Progenitor cell of endocrine pancreas (in vitro differentiated cells): ENCODE measurements around the gene XPNPEP1. TPM values are rescaled to one million over a fixed set of nuclear protein-coding genes. Genes with fewer than 3 reads are reported as not detected.

ENCODE experiments used
- DNase-seq: peaks from one replicate; pipeline ENCODE4 v3.0.0; 2021; ENCODE audit warnings: low spot score; ENCODE audit not compliant: unreplicated experiment
- H3K27ac Mint-ChIP-seq: 2 replicates; pipeline ENCODE4 v1.8.0; 2021; ENCODE audit warnings: mild to moderate bottlenecking, moderate library complexity, mixed read lengths
- H3K27me3 Mint-ChIP-seq: 2 replicates; pipeline ENCODE4 v1.8.0; 2021; ENCODE audit warnings: mixed read lengths
- H3K36me3 Mint-ChIP-seq: 2 replicates; pipeline ENCODE4 v1.8.0; 2022; ENCODE audit warnings: mixed read lengths; ENCODE audit not compliant: insufficient read depth
- H3K4me1 Mint-ChIP-seq: 2 replicates; pipeline ENCODE4 v1.8.0; 2021; ENCODE audit warnings: low read depth, mixed read lengths
- H3K4me3 Mint-ChIP-seq: 2 replicates; pipeline ENCODE4 v1.8.0; 2021; ENCODE audit warnings: low read depth, mild to moderate bottlenecking, moderate library complexity, mixed read lengths
- H3K9me3 Mint-ChIP-seq: 2 replicates; pipeline ENCODE4 v1.8.0; 2021; ENCODE audit warnings: low read depth, mixed read lengths
- total RNA-seq: library from RNA; stranded (reverse); gene quantifications from 2 replicates; pipeline ENCODE4 v1.2.1, GENCODE V29; 2021
- TF ChIP-seq, protein P1 (sequence below): fragments of 200-600 bp; sonication (generic); IDR thresholded peaks from one replicate; pipeline ENCODE4 v1.5.0; 2021; ENCODE audit warnings: antibody characterized with exemption, mild to moderate bottlenecking; ENCODE audit not compliant: unreplicated experiment

XPNPEP1 gene
- total RNA-seq, 1 donor from 2014 or later: 40.0 TPM

DNA sequence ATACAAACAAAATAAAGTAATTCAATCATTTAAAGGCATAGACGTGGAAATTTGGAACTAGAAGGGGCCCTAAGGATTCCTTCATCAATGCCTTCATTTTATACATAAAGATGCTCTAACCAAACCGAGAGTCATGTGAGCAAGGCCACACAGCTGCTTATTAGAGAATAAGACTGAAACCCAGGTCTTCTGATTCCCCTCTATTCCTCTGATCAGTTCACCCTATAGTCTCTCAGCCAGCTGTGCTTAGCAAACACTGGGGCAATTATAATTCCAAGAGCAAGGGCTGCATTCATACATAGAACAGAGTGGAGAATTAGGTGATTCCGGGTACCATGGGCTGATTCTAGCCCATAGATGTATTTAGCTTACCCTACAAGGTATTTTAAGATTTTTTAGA is 9.7 kb upstream of the XPNPEP1 start:
- Mint-ChIP-seq H3K27ac (no peak overlapping the region), H3K4me1 (peaks cover 7% of the 10 kb centered on the region), H3K4me3 (no peak overlapping the region), H3K27me3 (peaks cover 5% of the 10 kb centered on the region), H3K36me3 (no peaks in the 10 kb centered on the region), H3K9me3 (no peaks in the 10 kb centered on the region)
- TF ChIP-seq, protein P1, sequence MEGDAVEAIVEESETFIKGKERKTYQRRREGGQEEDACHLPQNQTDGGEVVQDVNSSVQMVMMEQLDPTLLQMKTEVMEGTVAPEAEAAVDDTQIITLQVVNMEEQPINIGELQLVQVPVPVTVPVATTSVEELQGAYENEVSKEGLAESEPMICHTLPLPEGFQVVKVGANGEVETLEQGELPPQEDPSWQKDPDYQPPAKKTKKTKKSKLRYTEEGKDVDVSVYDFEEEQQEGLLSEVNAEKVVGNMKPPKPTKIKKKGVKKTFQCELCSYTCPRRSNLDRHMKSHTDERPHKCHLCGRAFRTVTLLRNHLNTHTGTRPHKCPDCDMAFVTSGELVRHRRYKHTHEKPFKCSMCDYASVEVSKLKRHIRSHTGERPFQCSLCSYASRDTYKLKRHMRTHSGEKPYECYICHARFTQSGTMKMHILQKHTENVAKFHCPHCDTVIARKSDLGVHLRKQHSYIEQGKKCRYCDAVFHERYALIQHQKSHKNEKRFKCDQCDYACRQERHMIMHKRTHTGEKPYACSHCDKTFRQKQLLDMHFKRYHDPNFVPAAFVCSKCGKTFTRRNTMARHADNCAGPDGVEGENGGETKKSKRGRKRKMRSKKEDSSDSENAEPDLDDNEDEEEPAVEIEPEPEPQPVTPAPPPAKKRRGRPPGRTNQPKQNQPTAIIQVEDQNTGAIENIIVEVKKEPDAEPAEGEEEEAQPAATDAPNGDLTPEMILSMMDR: no peak
- DNase-seq: no peak

DNA sequence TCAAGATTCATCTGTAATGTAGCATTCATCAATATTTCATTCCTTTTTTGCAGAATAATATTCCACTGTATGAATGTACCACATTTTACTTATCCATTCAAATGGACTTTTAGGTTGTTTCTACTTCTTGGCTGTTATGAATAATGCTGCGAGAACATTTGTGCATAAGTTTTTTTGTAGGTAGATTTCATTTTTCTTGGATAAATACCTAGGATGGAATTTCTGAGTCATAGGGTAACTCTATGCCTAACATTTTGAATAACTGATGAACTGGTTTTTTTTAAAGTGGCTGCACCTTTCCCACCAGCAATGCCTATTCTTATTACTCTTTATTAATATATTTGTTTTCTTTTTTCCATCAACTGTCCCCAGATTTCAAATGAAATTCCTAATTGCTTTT is 9.1 kb upstream of the XPNPEP1 start:
- H3K27me3 Mint-ChIP-seq: peaks cover 3% of the 10 kb centered on the region
- H3K36me3 Mint-ChIP-seq: no peaks in the 10 kb centered on the region
- peaks cover 7% of the 10 kb centered on the region for H3K4me1 Mint-ChIP-seq
- H3K4me3 Mint-ChIP-seq: no peak overlapping the region
- no peak for DNase-seq
- H3K27ac Mint-ChIP-seq: no peak overlapping the region
- TF ChIP-seq, protein P1: no peak
- H3K9me3 Mint-ChIP-seq: no peaks in the 10 kb centered on the region

DNA sequence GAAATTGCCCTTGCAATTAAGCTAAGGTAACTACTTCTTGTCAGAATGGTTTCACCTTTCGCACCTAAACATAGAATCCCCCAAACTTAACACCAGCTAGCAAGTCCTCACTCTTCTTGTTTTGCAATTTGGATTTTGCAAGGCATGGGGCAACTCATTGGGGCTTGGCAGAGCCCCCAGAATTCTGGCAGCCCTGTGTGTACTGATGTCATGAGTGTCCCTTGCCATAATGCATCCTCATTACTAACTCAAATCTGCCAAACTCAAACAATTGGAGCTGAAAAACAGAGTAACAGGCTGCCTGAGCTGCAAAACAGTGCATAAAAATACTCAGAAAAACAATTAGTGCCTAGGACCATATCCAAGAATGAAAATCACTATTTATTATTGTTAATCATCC is 7.9 kb upstream of the XPNPEP1 start:
- no peak for DNase-seq
- no peaks in the 10 kb centered on the region for H3K36me3 Mint-ChIP-seq
- TF ChIP-seq, protein P1: no peak
- no peaks in the 10 kb centered on the region for H3K9me3 Mint-ChIP-seq
- H3K4me1 Mint-ChIP-seq: peaks cover 7% of the 10 kb centered on the region
- peak overlapping the region; percentile 33 for H3K27ac Mint-ChIP-seq
- no peak overlapping the region for H3K4me3 Mint-ChIP-seq
- H3K27me3 Mint-ChIP-seq: peaks cover 8% of the 10 kb centered on the region

DNA sequence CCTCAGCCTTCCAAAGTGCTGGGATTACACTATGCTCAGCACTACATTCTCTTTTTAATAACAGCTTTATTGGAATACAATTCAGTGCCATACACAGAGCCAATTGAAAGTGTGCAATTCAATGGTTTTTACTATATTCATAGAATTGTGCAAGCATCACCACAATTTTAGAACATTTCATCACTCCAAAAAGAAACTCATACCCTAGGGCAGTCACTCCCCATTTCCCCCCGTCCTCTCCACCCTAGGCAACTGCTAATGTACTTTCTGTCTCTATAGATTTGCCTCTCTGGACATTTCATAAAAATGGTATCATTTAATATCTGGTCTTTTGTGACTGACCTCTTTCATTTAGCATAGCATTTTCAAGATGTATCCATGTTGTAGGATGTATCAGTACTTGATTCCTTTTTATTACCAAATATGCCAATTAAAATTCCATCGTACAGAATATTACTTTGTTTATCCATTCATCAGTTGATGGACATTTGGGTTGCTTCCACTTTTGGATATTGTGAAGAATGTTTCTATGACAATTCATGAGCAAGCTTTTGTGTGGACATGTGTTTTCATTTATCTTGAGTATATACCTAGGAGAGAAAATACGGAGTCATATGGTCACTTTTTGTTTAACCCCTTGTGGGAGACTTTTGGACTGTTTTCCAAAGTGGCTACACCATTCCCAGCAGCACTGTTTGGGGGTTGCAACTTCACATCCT is 6.3 kb upstream of the XPNPEP1 start:
- no peak overlapping the region for H3K27ac Mint-ChIP-seq
- DNase-seq: no peak
- no peaks in the 10 kb centered on the region for H3K36me3 Mint-ChIP-seq
- no peaks in the 10 kb centered on the region for H3K9me3 Mint-ChIP-seq
- no peak overlapping the region for H3K4me3 Mint-ChIP-seq
- H3K4me1 Mint-ChIP-seq: peaks cover 3% of the 10 kb centered on the region
- H3K27me3 Mint-ChIP-seq: peaks cover 9% of the 10 kb centered on the region
- TF ChIP-seq, protein P1: no peak

DNA sequence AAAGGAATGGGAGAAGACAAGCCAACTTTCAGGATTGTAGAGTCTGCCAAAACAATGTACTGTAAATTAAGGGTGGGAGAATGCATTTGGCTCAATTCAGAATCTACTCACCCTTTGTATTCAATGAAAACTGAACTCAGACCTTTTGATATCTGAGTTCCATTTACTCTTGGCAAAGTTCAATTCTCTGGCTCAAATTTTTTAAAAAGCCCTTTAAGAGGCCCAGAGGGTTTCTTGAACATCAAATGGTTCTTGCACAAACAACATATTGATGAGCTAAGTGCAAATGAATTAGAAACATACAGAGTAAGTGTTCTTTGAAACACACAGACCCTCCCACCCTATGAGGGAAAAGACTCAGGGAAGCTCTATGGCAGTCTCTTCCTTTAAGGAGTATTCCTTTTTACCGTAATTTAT is 5.2 kb upstream of the XPNPEP1 start:
- no peaks in the 10 kb centered on the region for H3K36me3 Mint-ChIP-seq
- TF ChIP-seq, protein P1: no peak
- DNase-seq: no peak
- no peak overlapping the region for H3K4me3 Mint-ChIP-seq
- H3K27me3 Mint-ChIP-seq: peaks cover 18% of the 10 kb centered on the region
- H3K9me3 Mint-ChIP-seq: no peaks in the 10 kb centered on the region
- H3K4me1 Mint-ChIP-seq: peaks cover 11% of the 10 kb centered on the region
- H3K27ac Mint-ChIP-seq: no peak overlapping the region
